Neural progenitor cell (in vitro differentiated cells): Measurements from ENCODE around the gene NCOA6. TPM values are rescaled to one million over a fixed set of nuclear protein-coding genes. Genes with fewer than 3 reads are reported as not detected.

Experiments
- DNase-seq: peaks from one replicate; pipeline ENCODE4 v3.0.0-alpha.2; 2016; ENCODE audit warnings: low spot score
- H2AFZ ChIP-seq: fragments of 200-600 bp; sonication (generic); replicated peaks from 2 replicates; pipeline ENCODE4 v1.6.1; 2016; ENCODE audit warnings: antibody characterized with exemption
- H3F3A ChIP-seq: fragments of 200-600 bp; sonication (generic); 2 replicates; pipeline ENCODE4 v1.6.1; 2016; ENCODE audit warnings: antibody characterized with exemption, low read depth
- H3K27ac ChIP-seq: fragments of 200-600 bp; sonication (generic); 2 replicates; pipeline ENCODE4 v1.5.1; 2016; ENCODE audit warnings: mild to moderate bottlenecking
- H3K27me3 ChIP-seq: fragments of 200-600 bp; sonication (generic); 2 replicates; pipeline ENCODE4 v1.6.1; 2016; ENCODE audit warnings: mild to moderate bottlenecking, moderate library complexity
- H3K36me3 ChIP-seq: fragments of 200-600 bp; sonication (generic); 2 replicates; pipeline ENCODE4 v1.5.1; 2016
- H3K4me1 ChIP-seq: fragments of 200-600 bp; sonication (generic); 2 replicates; pipeline ENCODE4 v1.6.1; 2016; ENCODE audit warnings: mixed run types
- H3K4me2 ChIP-seq: fragments of 200-600 bp; sonication (generic); 2 replicates; pipeline ENCODE4 v1.6.1; 2016
- H3K4me3 ChIP-seq: fragments of 200-600 bp; sonication (generic); 2 replicates; pipeline ENCODE4 v1.5.1; 2016
- H3K79me2 ChIP-seq: fragments of 200-600 bp; sonication (generic); 2 replicates; pipeline ENCODE4 v1.6.1; 2016; ENCODE audit warnings: low read depth
- H3K9ac ChIP-seq: fragments of 200-600 bp; sonication (generic); 2 replicates; pipeline ENCODE4 v1.6.1; 2016
- H3K9me3 ChIP-seq: fragments of 200-600 bp; sonication (generic); 2 replicates; pipeline ENCODE4 v1.5.1; 2016; ENCODE audit warnings: low read depth
- H4K20me1 ChIP-seq: fragments of 200-600 bp; sonication (generic); 2 replicates; pipeline ENCODE4 v1.6.1; 2016; ENCODE audit warnings: low read depth
- H3K27ac Mint-ChIP-seq: 3 replicates; pipeline ENCODE4 v1.8.0; 2021; ENCODE audit warnings: mixed read lengths
- H3K27me3 Mint-ChIP-seq: 2 replicates; pipeline ENCODE4 v1.8.0; 2022; ENCODE audit warnings: low read depth, mild to moderate bottlenecking, inconsistent platforms, moderate library complexity, mixed read lengths; ENCODE audit not compliant: insufficient read depth
- H3K36me3 Mint-ChIP-seq: 3 replicates; pipeline ENCODE4 v1.8.0; 2021; ENCODE audit warnings: mixed read lengths
- H3K4me1 Mint-ChIP-seq: 3 replicates; pipeline ENCODE4 v1.8.0; 2021; ENCODE audit warnings: mixed read lengths
- H3K4me3 Mint-ChIP-seq: 3 replicates; pipeline ENCODE4 v1.8.0; 2021; ENCODE audit warnings: mild to moderate bottlenecking, moderate library complexity, mixed read lengths
- H3K9me3 Mint-ChIP-seq: 3 replicates; pipeline ENCODE4 v1.8.0; 2020; ENCODE audit warnings: mixed read lengths
- EZH2 ChIP-seq: fragments of 200-600 bp; sonication (generic); IDR thresholded peaks from 2 replicates; pipeline ENCODE4 v1.6.1; 2017; ENCODE audit warnings: antibody characterized with exemption, mild to moderate bottlenecking, moderate library complexity
- EZH2phosphoT487 ChIP-seq: fragments of 200-600 bp; sonication (generic); IDR thresholded peaks from 2 replicates; pipeline ENCODE4 v1.6.1; 2017; ENCODE audit warnings: antibody characterized with exemption
- total RNA-seq: library from RNA; depleted of rRNA; stranded (reverse); fragments of >200 nt; gene quantifications from 2 replicates; pipeline ENCODE4 v1.2.3, GENCODE V29; 2015; ENCODE audit warnings: low replicate concordance
- TF ChIP-seq, protein P1 (sequence below): fragments of 200-600 bp; sonication (generic); IDR thresholded peaks from 2 replicates; pipeline ENCODE4 v1.5.1; 2017; ENCODE audit warnings: antibody characterized with exemption, mild to moderate bottlenecking

NCOA6 gene
- total RNA-seq, 1 donor from 2014 or later: 14.3 TPM

DNA sequence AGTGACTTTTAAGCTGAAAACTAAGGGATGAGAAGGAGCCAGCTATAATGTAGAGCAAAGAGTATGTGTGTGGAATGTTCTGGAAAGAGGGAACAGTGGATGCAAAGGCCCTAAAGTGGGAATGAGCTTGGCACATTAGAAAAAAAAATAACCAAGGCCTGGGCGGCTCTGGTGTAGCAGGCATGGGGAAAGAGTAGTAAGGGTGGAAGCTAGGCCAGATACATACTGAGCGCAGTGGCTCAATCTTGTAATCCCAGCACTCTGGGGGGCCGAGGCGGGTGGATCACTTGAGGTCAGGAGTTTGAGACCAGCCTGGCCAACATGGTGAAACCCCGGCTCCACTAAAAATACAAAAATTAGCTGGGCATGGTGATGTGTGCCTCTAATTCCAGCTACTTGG lies 38.8 kb upstream of the NCOA6 start:
- H3K79me2 ChIP-seq: no peaks in the 10 kb centered on the region
- H3K36me3 Mint-ChIP-seq: peaks cover 14% of the 10 kb centered on the region
- H3K4me3 ChIP-seq: no peak overlapping the region
- no peaks in the 10 kb centered on the region for H3K4me1 Mint-ChIP-seq
- H4K20me1 ChIP-seq: no peaks in the 10 kb centered on the region
- H3K27me3 Mint-ChIP-seq: no peaks in the 10 kb centered on the region
- no peaks in the 10 kb centered on the region for H3K9me3 Mint-ChIP-seq
- H3K4me3 Mint-ChIP-seq: no peak overlapping the region
- TF ChIP-seq, protein P1, sequence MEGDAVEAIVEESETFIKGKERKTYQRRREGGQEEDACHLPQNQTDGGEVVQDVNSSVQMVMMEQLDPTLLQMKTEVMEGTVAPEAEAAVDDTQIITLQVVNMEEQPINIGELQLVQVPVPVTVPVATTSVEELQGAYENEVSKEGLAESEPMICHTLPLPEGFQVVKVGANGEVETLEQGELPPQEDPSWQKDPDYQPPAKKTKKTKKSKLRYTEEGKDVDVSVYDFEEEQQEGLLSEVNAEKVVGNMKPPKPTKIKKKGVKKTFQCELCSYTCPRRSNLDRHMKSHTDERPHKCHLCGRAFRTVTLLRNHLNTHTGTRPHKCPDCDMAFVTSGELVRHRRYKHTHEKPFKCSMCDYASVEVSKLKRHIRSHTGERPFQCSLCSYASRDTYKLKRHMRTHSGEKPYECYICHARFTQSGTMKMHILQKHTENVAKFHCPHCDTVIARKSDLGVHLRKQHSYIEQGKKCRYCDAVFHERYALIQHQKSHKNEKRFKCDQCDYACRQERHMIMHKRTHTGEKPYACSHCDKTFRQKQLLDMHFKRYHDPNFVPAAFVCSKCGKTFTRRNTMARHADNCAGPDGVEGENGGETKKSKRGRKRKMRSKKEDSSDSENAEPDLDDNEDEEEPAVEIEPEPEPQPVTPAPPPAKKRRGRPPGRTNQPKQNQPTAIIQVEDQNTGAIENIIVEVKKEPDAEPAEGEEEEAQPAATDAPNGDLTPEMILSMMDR: no peak
- TF ChIP-seq EZH2 (no peak), EZH2phosphoT487 (no peak)
- DNase-seq: no peak
- no peaks in the 10 kb centered on the region for H3K4me1 ChIP-seq
- H2AFZ ChIP-seq: no peak overlapping the region
- H3K9ac ChIP-seq: no peak overlapping the region
- H3K4me2 ChIP-seq: no peak overlapping the region
- no peaks in the 10 kb centered on the region for H3K27me3 ChIP-seq
- H3K27ac ChIP-seq: no peak overlapping the region
- no peak overlapping the region for H3K27ac Mint-ChIP-seq
- no peaks in the 10 kb centered on the region for H3K9me3 ChIP-seq
- H3K36me3 ChIP-seq: no peaks in the 10 kb centered on the region
- no peaks in the 10 kb centered on the region for H3F3A ChIP-seq

DNA sequence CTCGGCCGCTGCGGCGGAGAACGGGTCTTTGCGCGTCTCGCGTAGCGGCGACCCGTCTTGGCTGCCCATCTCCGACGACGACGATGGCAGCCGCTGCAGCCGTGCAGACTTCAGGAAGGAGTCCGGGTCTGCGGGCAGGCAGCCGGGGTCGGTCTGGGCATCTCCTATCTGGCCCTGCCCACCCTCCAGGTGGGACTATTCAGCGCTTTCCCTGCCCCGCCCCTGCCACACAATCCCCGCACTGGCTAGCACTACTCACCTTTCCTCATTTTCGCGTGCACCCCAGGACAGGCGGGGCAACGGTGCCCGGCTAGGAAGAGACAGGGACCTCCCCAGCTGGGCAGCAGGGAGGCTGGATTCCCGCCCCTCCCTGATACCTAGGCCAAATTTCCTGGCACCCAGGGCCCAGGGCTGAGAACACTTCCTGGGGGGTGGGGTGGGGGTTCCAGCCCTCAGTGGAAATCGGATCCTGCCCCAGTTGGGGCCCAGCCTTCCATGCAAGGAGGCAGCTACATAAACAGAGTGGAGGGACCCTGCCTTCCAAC lies 38.0 kb upstream of the NCOA6 start:
- no peaks in the 10 kb centered on the region for H3F3A ChIP-seq
- H3K9ac ChIP-seq: no peak overlapping the region
- H3K27ac ChIP-seq: no peak overlapping the region
- H3K4me3 ChIP-seq: no peak overlapping the region
- no peak overlapping the region for H3K27ac Mint-ChIP-seq
- H3K27me3 Mint-ChIP-seq: no peaks in the 10 kb centered on the region
- H3K4me1 Mint-ChIP-seq: no peaks in the 10 kb centered on the region
- H4K20me1 ChIP-seq: no peaks in the 10 kb centered on the region
- peaks cover 16% of the 10 kb centered on the region for H3K36me3 Mint-ChIP-seq
- no peaks in the 10 kb centered on the region for H3K4me1 ChIP-seq
- no peaks in the 10 kb centered on the region for H3K9me3 ChIP-seq
- DNase-seq: no peak
- H2AFZ ChIP-seq: no peak overlapping the region
- no peaks in the 10 kb centered on the region for H3K9me3 Mint-ChIP-seq
- H3K27me3 ChIP-seq: no peaks in the 10 kb centered on the region
- no peak overlapping the region for H3K4me2 ChIP-seq
- no peaks in the 10 kb centered on the region for H3K36me3 ChIP-seq
- no peaks in the 10 kb centered on the region for H3K79me2 ChIP-seq
- no peak overlapping the region for H3K4me3 Mint-ChIP-seq
- no peak for TF ChIP-seq EZH2phosphoT487
- TF ChIP-seq, protein P1: no peak
- TF ChIP-seq EZH2: no peak

DNA sequence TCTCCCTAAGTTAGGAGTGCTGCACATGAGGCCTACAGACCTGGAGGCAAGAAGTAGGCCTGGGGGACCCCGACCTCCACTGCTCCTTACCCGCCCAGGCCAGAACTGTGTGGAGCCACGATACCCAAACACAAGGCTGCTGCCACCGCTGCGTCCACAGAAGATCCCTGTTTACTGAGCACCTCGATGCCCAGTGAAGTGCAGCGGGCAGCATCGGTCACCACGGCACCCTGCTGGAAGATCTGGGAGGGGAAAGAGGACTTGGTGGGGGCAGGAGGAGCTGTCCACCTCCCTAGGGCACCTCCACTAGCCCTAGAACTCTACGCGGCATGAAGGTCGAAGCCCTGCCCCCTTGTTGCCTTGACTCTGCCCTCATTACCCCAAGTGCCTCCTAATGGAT lies 37.3 kb upstream of the NCOA6 start:
- Histone ChIP-seq H3K79me2 (no peaks in the 10 kb centered on the region), H3K9ac (no peak overlapping the region), H3K4me3 (no peak overlapping the region), H3F3A (no peaks in the 10 kb centered on the region), H3K36me3 (no peaks in the 10 kb centered on the region), H3K27ac (no peak overlapping the region), H3K9me3 (no peaks in the 10 kb centered on the region), H4K20me1 (no peaks in the 10 kb centered on the region), H3K27me3 (no peaks in the 10 kb centered on the region), H2AFZ (no peak overlapping the region), H3K4me2 (no peak overlapping the region), H3K4me1 (no peaks in the 10 kb centered on the region)
- no peak for DNase-seq
- Mint-ChIP-seq H3K27ac (peak overlapping the region; percentile 40), H3K9me3 (no peaks in the 10 kb centered on the region), H3K4me3 (no peak overlapping the region), H3K4me1 (no peaks in the 10 kb centered on the region), H3K36me3 (peaks cover 19% of the 10 kb centered on the region), H3K27me3 (no peaks in the 10 kb centered on the region)
- TF ChIP-seq EZH2phosphoT487 (no peak), EZH2 (no peak)
- TF ChIP-seq, protein P1: no peak
